Osteocyte (in vitro differentiated cells): Measurements from ENCODE around the gene SSC5D. TPM values are rescaled to one million over a fixed set of nuclear protein-coding genes. Genes with fewer than 3 reads are reported as not detected.

Experiments used
- DNase-seq: peaks from one replicate; pipeline ENCODE4 v3.0.0; 2021; ENCODE audit warnings: mixed read lengths; ENCODE audit not compliant: unreplicated experiment; ENCODE audit errors: extremely low spot score
- H3K27ac Mint-ChIP-seq: one replicate; pipeline ENCODE4 v1.8.0; 2021; ENCODE audit warnings: mild to moderate bottlenecking, mixed read lengths; ENCODE audit not compliant: unreplicated experiment
- H3K27me3 Mint-ChIP-seq: one replicate; pipeline ENCODE4 v1.8.0; 2021; ENCODE audit warnings: mixed read lengths; ENCODE audit not compliant: unreplicated experiment
- H3K36me3 Mint-ChIP-seq: one replicate; pipeline ENCODE4 v1.8.0; 2021; ENCODE audit warnings: mixed read lengths; ENCODE audit not compliant: unreplicated experiment
- H3K4me1 Mint-ChIP-seq: one replicate; pipeline ENCODE4 v1.8.0; 2021; ENCODE audit warnings: mixed read lengths; ENCODE audit not compliant: unreplicated experiment
- H3K4me3 Mint-ChIP-seq: one replicate; pipeline ENCODE4 v1.8.0; 2021; ENCODE audit warnings: mild to moderate bottlenecking, moderate library complexity, mixed read lengths; ENCODE audit not compliant: unreplicated experiment
- H3K9me3 Mint-ChIP-seq: one replicate; pipeline ENCODE4 v1.8.0; 2021; ENCODE audit warnings: mixed read lengths; ENCODE audit not compliant: unreplicated experiment
- CTCF ChIP-seq: fragments of 200-600 bp; sonication (generic); IDR thresholded peaks from 2 replicates; pipeline ENCODE4 v1.5.0; 2021; ENCODE audit warnings: antibody characterized with exemption, mild to moderate bottlenecking, moderate library complexity
- total RNA-seq: library from RNA; stranded (reverse); gene quantifications from 2 replicates; pipeline ENCODE4 v1.2.1, GENCODE V29; 2021

Gene SSC5D
- total RNA-seq, 1 donor from 2014 or later = 21.5 TPM

GRCh38 chr19:55452749-55453346 lies 35.4 kb upstream of the SSC5D start:
- H3K9me3 Mint-ChIP-seq = no peaks in the 10 kb centered on the region
- peaks cover 12% of the 10 kb centered on the region for H3K4me1 Mint-ChIP-seq
- peaks cover 12% of the 10 kb centered on the region for H3K27me3 Mint-ChIP-seq
- peaks cover 9% of the 10 kb centered on the region for H3K36me3 Mint-ChIP-seq
- no peak overlapping the region for H3K4me3 Mint-ChIP-seq
- peak; percentile 89 for DNase-seq
- no peak overlapping the region for H3K27ac Mint-ChIP-seq
- TF ChIP-seq CTCF = peak; percentile 14

DNA sequence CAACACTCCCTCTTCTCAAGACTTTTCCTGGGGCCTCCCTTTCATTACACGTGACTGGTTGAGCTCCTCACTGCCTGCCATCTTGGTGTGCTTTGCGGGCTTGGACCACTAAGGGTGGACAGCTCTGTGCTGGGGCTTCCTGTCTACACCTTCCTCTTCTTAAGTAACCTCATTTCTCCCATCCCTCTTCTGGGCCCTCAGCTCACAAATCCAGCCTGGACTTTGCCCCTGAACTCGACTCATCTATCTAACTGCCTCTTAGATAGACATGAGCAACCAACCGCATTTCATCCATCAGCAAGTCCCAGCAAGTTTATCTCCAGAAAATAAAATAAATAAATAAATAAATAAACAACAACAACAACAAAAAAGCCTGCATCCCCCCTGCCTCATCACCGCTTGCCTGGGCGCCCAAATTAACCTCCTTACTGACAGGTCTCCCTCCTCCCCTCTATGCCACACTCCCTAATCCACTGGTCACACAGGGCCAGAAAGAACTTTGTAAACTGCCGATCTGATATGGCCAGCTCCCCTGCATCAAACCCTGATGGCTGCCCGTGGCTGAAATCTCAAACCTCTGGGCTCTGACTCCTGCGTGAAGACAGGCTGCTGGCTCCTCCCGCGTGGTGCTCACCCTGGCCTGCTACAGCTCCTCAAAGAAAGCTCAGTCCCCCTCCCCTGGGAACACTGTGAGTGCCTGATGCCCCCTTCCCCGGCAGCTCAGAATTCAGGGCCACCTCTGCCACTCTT lies 34.5 kb upstream of the SSC5D start:
- TF ChIP-seq CTCF = no peak
- DNase-seq = no peak
- Mint-ChIP-seq H3K27ac (no peak overlapping the region), H3K4me3 (no peak overlapping the region), H3K36me3 (peaks cover 9% of the 10 kb centered on the region), H3K27me3 (peaks cover 12% of the 10 kb centered on the region), H3K4me1 (peaks cover 12% of the 10 kb centered on the region), H3K9me3 (no peaks in the 10 kb centered on the region)

- no peak overlapping the region for H3K27ac Mint-ChIP-seq
- DNase-seq = no peak
- H3K4me3 Mint-ChIP-seq = no peak overlapping the region
- TF ChIP-seq CTCF = peak; percentile 62
- H3K9me3 Mint-ChIP-seq = no peaks in the 10 kb centered on the region
- peaks cover 12% of the 10 kb centered on the region for H3K27me3 Mint-ChIP-seq
- H3K4me1 Mint-ChIP-seq = peaks cover 14% of the 10 kb centered on the region
- H3K36me3 Mint-ChIP-seq = peaks cover 9% of the 10 kb centered on the region
These were observed 33.4 kb upstream of the SSC5D start for GRCh38 chr19:55454787-55455243.

DNA sequence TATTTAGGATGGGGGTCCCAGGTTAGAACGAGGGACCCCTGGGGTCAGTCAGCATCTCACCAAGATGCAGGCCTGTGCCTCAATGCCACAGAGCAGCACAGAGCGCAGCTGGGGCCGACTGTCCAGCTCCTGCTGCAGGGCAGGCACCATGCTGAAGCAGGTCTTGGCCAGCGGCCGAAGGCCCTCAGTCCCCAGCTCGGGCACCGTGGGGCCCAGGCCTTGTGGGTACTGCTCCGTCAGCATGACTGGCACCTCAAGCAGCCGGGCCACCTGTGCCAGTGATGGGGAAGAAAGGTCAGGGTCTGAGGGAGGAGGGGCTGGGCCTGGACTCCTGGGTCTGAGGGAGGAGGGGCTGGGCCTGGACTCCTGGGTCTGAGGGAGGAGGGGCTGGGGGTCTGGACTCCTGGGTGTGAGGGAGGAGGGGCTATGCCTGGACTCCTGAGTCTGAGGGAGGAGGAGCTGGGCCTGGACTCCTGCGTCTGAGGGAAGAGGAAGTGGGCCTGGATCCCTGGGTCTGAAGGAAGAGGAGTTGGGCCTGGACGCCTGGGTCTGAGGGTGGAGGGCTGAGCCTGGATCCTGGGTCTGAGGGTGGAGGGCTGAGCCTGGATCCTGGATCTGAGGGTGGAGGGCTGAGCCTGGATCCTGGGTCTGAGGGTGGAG lies 32.5 kb upstream of the SSC5D start:
- peaks cover 23% of the 10 kb centered on the region for H3K4me1 Mint-ChIP-seq
- no peak overlapping the region for H3K27ac Mint-ChIP-seq
- no peak overlapping the region for H3K4me3 Mint-ChIP-seq
- peaks cover 9% of the 10 kb centered on the region for H3K27me3 Mint-ChIP-seq
- no peaks in the 10 kb centered on the region for H3K9me3 Mint-ChIP-seq
- peaks cover 9% of the 10 kb centered on the region for H3K36me3 Mint-ChIP-seq
- DNase-seq = no peak
- TF ChIP-seq CTCF = no peak

DNA sequence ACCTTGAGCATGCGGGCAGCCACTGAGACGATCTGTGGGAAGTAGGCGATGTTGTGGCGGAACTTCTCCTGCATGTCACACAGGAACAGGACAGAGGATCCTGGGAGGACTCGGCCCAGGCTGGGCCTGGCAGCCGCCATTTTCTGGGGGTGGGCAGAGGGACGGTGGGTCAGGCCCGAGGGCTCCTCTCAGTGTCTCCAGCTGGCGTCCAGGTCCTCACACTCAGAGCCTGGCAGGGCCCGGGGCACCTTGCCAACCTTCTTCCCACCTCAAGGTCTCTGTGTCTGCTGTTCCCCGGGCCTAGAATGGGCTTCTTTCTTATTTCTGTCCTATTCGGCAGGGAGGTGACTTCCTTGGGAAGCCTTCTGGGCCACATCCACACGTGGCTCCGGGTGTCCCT lies 31.9 kb upstream of the SSC5D start:
- no peak overlapping the region for H3K4me3 Mint-ChIP-seq
- peaks cover 9% of the 10 kb centered on the region for H3K36me3 Mint-ChIP-seq
- H3K4me1 Mint-ChIP-seq = peaks cover 25% of the 10 kb centered on the region
- no peaks in the 10 kb centered on the region for H3K9me3 Mint-ChIP-seq
- peaks cover 9% of the 10 kb centered on the region for H3K27me3 Mint-ChIP-seq
- H3K27ac Mint-ChIP-seq = no peak overlapping the region
- no peak for DNase-seq
- no peak for TF ChIP-seq CTCF
